Heart right ventricle (tissue), 16 donors: ENCODE results near the gene MMAA. TPM values are rescaled to one million over a fixed set of nuclear protein-coding genes. Genes with fewer than 3 reads are reported as not detected.

Experiments
- ATAC-seq, 8 donors: fragments of 200-7000 bp; cut with Tn5 transposase; one replicate each; pipeline ENCODE4 v1.9.1; 2020; ENCODE audit warnings: mild to moderate bottlenecking in 8 of 8, moderate library complexity in 8 of 8, moderate number of reproducible peaks in 1 of 8
- DNase-seq, 2 donors: peaks; one replicate each; pipeline ENCODE4 v3.0.0-alpha.2; 2020
- H3K27ac ChIP-seq, 10 donors: fragments of 200-600 bp; sonication (generic) in 2 of 10; one replicate each; pipeline versions ENCODE4 v1.5.0 to v1.8.0; 2020 to 2022; ENCODE audit warnings: mild to moderate bottlenecking in 3 of 10
- H3K27me3 ChIP-seq, 7 donors: fragments of 200-600 bp; one replicate each; pipeline ENCODE4 v1.8.0; 2021 to 2022; ENCODE audit warnings: mild to moderate bottlenecking in 2 of 7
- H3K36me3 ChIP-seq, 9 donors: fragments of 200-600 bp; sonication (generic) in 1 of 9; one replicate each; pipeline versions ENCODE4 v1.5.0 to v1.8.0; 2020 to 2022; ENCODE audit warnings: mild to moderate bottlenecking in 2 of 9
- H3K4me1 ChIP-seq, 9 donors: fragments of 200-600 bp; sonication (generic) in 1 of 9; one replicate each; pipeline versions ENCODE4 v1.5.0 to v1.8.0; 2020 to 2022; ENCODE audit warnings: mild to moderate bottlenecking in 4 of 9
- H3K4me3 ChIP-seq, 10 donors: fragments of 200-600 bp; sonication (generic) in 2 of 10; one replicate each; pipeline versions ENCODE4 v1.5.0 to v1.8.0; 2020 to 2022; ENCODE audit warnings: mild to moderate bottlenecking in 7 of 10, moderate library complexity in 2 of 10
- H3K9me3 ChIP-seq, 11 donors: fragments of 200-600 bp in 10 of 11; sonication (generic) in 2 of 11; one replicate each; pipeline versions ENCODE4 v1.5.0 to v1.8.0; 2013 to 2022; ENCODE audit warnings: mild to moderate bottlenecking in 2 of 11, control low read depth in 1 of 11, moderate library complexity in 1 of 11
- CTCF ChIP-seq, 9 donors: fragments of 200-600 bp; sonication (generic) in 2 of 9; IDR thresholded peaks; one replicate each; pipeline versions ENCODE4 v1.5.0 to v1.8.0; 2021 to 2022; ENCODE audit warnings: antibody characterized with exemption in 9 of 9, mild to moderate bottlenecking in 5 of 9, moderate library complexity in 1 of 9
- WGBS, 2 donors: extraction: QIAGEN DNeasy Blood & Tissue Kit; methylation state at CpG; one replicate each; pipeline ENCODE4 v1.1.7; 2013; ENCODE audit warnings: inconsistent platforms in 1 of 2; 5-methylcytosine and 5-hydroxymethylcytosine counted together
- intact Hi-C, 10 donors: fragments of 100-400 bp; cut with DNase I; formaldehyde crosslinking; loops; one replicate each; pipeline versions ENCODE4 v1.11.1 to v1.14.2; 2022
- polyA plus RNA-seq, 2 donors: library from polyadenylated mRNA; stranded (reverse); fragments of 200-250 nt; gene quantifications; one replicate each; pipeline ENCODE4 v1.2.3, GENCODE V29; 2013
- total RNA-seq, 10 donors: library from RNA; stranded (reverse); fragmentation: NEBNext Ultra II Directional in 3 of 10; extraction: Animal tissue kit (Norgen Biotek cat#: 25700) in 3 of 10; gene quantifications; one replicate each; pipeline versions ENCODE4 v1.2.1 to v1.2.4, GENCODE V29; 2021 to 2023
- donor health status: Arrhythmogenic right ventricular cardiomyopathy.
- donor health status: ischemic (EF 13 %, LVEDD 7.1; RV severe dilation, severe dysfunction).
- donor health status: healthy with polysubstance abuse.
- donor health status: DM: no; HTN: yes; CAD: no.
- donor health status: DM: no; HTN: no; CAD: no.
- donor health status: ischemic (EF 25% LVEDD 6.9; RV normal size, moderate dysfunction).
- donor health status: ischemic (EF 25% LVEDD 5.7; RV mildly dilated, moderate dysfunction).
- donor health status: healthy.
- donor health status: DM: yes; HTN: yes; CAD: no.
- donor health status: Ischemic cardiomyopathy.
- donor health status: ischemic (EF 35%, LVEDD 5.7; RV mildly dilated, moderate dysfunction).
- donor health status: nonischemic (EF 11% LVEDD 7.7; RV severe dilation, severe dysfunction).
- donor health status: DM: yes; HTN: yes; CAD: no.
- donor health status: PGD.
- donor health status: ischemic (EF 29% LVEDD 5.4; RV normal size, mild dysfunction).
- donor health status: nonischemic (EF 23%, LVEDD 6.1; RV moderate dilation, normal function).

Gene MMAA
- total and polyA plus RNA-seq, 12 donors, result 3.3 to 13.5 (median 9.6) TPM

- Histone ChIP-seq H3K27ac (no peak overlapping the region), H3K36me3 (no peaks in the 10 kb centered on the region), H3K9me3 (peaks cover 0 to 20% (median 10%) of the 10 kb centered on the region in 11 donors), H3K27me3 (peaks cover 0 to 4% (median 0%) of the 10 kb centered on the region in 7 donors), H3K4me3 (no peak overlapping the region), H3K4me1 (peaks cover 0 to 8% (median 0%) of the 10 kb centered on the region in 9 donors)
- DNase-seq (no peak), ATAC-seq (no peak)
- intact Hi-C loops, result loop anchor here in 4 of 10 donors (5.0 kb wide), 3 partner anchors 369 to 389 kb away; no protein-coding TSS in a partner anchor
- no peak for TF ChIP-seq CTCF (IDR thresholded peaks at IDR 0.05)
These were observed 13.2 kb upstream of the MMAA start for GRCh38 chr4:145605941-145606340.

- DNase-seq, result peak in 1 of 2 donors; percentile 47
- Histone ChIP-seq H3K4me1 (peaks cover 0 to 8% (median 0%) of the 10 kb centered on the region in 9 donors), H3K9me3 (peaks cover 0 to 20% (median 10%) of the 10 kb centered on the region in 11 donors), H3K27ac (peak overlapping the region in 1 of 10 donors; percentile 23), H3K27me3 (no peaks in the 10 kb centered on the region), H3K36me3 (no peaks in the 10 kb centered on the region), H3K4me3 (no peak overlapping the region)
- WGBS, 2 donors, result 51 to 54% methylated on average over 4 of the region's 4 CpGs
- ATAC-seq, result peak in 5 of 8 donors; percentile 37 to 61 (median 55)
- intact Hi-C loops, result loop anchor here (1.0 to 10.0 kb wide), 8 partner anchors 125 to 457 kb away; partner anchors contain the start of gene SMAD1 (in 1 of the 10)
- peak; percentile 60 to 87 (median 74) for TF ChIP-seq CTCF (IDR thresholded peaks at IDR 0.05)
These were observed 9.4 kb upstream of the MMAA start for GRCh38 chr4:145609481-145610427.

GRCh38 chr4:145613566-145614232 is 5.5 kb upstream of the MMAA start:
- H3K9me3 ChIP-seq, result no peaks in the 10 kb centered on the region
- 84 to 86% methylated on average over 5 of the region's 5 CpGs for WGBS, 2 donors
- intact Hi-C loops, result loop anchor here (5.0 to 10.0 kb wide), 6 partner anchors 129 to 461 kb away; partner anchors contain the start of gene SMAD1 (in 1 of the 10)

More at GRCh38 chr4:145613566-145614232, 5.5 kb upstream of the MMAA start:
- no peak for TF ChIP-seq CTCF (IDR thresholded peaks at IDR 0.05)
- H3K4me1 ChIP-seq, result peaks cover 0 to 17% (median 9%) of the 10 kb centered on the region in 9 donors
- no peaks in the 10 kb centered on the region for H3K36me3 ChIP-seq
- H3K27ac ChIP-seq, result no peak overlapping the region
- no peak overlapping the region for H3K4me3 ChIP-seq
- ATAC-seq (no peak), DNase-seq (no peak)
- H3K27me3 ChIP-seq, result no peaks in the 10 kb centered on the region
